Neural cell (in vitro differentiated cells): ENCODE results near the gene TPPP.

ENCODE experiments used
- CTCF ChIP-seq: fragments of 450-650 bp; IDR thresholded peaks from 2 replicates; pipeline ENCODE4 v1.5.1; 2014; ENCODE audit warnings: antibody characterized with exemption, mild to moderate bottlenecking, moderate library complexity; ENCODE audit not compliant: poor library complexity, severe bottlenecking
- EZH2 ChIP-seq: fragments of 200-600, 300-800 bp; shearing (Covaris generic), sonication (generic); IDR thresholded peaks from 2 replicates; pipeline ENCODE4 v1.6.1; 2014; ENCODE audit warnings: antibody characterized with exemption, low read length, borderline replicate concordance, mild to moderate bottlenecking; ENCODE audit not compliant: insufficient read depth, poor library complexity, severe bottlenecking
- REST ChIP-seq: IDR thresholded peaks from 2 replicates; pipeline ENCODE4 v1.6.1; 2012; ENCODE audit warnings: borderline replicate concordance

- TF ChIP-seq REST (no peak), CTCF (no peak), EZH2 (no peak)
Measured at GRCh38 chr5:661891-662750, 31.0 kb downstream of the TPPP start.
